ENCODE measurements around the gene NEK6.

- TF ChIP-seq CTCF (IDR thresholded peaks at IDR 0.05) = no peak
- TF ChIP-seq ZFX (IDR thresholded peaks at IDR 0.05; ENCODE audit: borderline replicate concordance) = no peak
Measured at GRCh38 chr9:124337562-124337961, 79.8 kb downstream of the NEK6 start.

Data from 22Rv1 (cell line).